ENCODE data around the gene B3GNT8. TPM values are rescaled to one million over a fixed set of nuclear protein-coding genes. Genes with fewer than 3 reads are reported as not detected.

The B3GNT8 gene
- total RNA-seq, 1 experiment from 2014 or later: 0.10 TPM

- peaks cover 10% of the 10 kb centered on the region for H3K27me3 ChIP-seq (ENCODE audit: control insufficient read depth, insufficient read depth, low read length)
- intact Hi-C loops (cut with micrococcal nuclease; ENCODE audit: unreplicated experiment) (loop anchor here (10.0 kb wide), 1 partner anchor 82 kb away; no protein-coding TSS in a partner anchor), in situ Hi-C loops (cut with HindIII; ENCODE audit: low pct_unique_long_range_greater_than_20kb, low sequenced_read_pairs) (no loop called here)
- H3K4me3 ChIP-seq (ENCODE audit: low read depth in 2 of 2, low read length in 2 of 2): no peak overlapping the region
- ChIA-PET CTCF (no interaction called here), POLR2A (no interaction called here)
- TF ChIP-seq TCF7L2 (IDR thresholded peaks at IDR 0.05; ENCODE audit: low read depth, low read length) (no peak), POLR2AphosphoS5 (IDR thresholded peaks at IDR 0.05; ENCODE audit: low read depth, low read length) (no peak), SIN3A (IDR thresholded peaks at IDR 0.05; ENCODE audit: borderline replicate concordance, insufficient read depth, low read depth, low read length) (no peak)
- TF ChIP-seq, protein P1, sequence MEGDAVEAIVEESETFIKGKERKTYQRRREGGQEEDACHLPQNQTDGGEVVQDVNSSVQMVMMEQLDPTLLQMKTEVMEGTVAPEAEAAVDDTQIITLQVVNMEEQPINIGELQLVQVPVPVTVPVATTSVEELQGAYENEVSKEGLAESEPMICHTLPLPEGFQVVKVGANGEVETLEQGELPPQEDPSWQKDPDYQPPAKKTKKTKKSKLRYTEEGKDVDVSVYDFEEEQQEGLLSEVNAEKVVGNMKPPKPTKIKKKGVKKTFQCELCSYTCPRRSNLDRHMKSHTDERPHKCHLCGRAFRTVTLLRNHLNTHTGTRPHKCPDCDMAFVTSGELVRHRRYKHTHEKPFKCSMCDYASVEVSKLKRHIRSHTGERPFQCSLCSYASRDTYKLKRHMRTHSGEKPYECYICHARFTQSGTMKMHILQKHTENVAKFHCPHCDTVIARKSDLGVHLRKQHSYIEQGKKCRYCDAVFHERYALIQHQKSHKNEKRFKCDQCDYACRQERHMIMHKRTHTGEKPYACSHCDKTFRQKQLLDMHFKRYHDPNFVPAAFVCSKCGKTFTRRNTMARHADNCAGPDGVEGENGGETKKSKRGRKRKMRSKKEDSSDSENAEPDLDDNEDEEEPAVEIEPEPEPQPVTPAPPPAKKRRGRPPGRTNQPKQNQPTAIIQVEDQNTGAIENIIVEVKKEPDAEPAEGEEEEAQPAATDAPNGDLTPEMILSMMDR (IDR thresholded peaks at IDR 0.05): no peak
- TF ChIP-seq, protein P2, sequence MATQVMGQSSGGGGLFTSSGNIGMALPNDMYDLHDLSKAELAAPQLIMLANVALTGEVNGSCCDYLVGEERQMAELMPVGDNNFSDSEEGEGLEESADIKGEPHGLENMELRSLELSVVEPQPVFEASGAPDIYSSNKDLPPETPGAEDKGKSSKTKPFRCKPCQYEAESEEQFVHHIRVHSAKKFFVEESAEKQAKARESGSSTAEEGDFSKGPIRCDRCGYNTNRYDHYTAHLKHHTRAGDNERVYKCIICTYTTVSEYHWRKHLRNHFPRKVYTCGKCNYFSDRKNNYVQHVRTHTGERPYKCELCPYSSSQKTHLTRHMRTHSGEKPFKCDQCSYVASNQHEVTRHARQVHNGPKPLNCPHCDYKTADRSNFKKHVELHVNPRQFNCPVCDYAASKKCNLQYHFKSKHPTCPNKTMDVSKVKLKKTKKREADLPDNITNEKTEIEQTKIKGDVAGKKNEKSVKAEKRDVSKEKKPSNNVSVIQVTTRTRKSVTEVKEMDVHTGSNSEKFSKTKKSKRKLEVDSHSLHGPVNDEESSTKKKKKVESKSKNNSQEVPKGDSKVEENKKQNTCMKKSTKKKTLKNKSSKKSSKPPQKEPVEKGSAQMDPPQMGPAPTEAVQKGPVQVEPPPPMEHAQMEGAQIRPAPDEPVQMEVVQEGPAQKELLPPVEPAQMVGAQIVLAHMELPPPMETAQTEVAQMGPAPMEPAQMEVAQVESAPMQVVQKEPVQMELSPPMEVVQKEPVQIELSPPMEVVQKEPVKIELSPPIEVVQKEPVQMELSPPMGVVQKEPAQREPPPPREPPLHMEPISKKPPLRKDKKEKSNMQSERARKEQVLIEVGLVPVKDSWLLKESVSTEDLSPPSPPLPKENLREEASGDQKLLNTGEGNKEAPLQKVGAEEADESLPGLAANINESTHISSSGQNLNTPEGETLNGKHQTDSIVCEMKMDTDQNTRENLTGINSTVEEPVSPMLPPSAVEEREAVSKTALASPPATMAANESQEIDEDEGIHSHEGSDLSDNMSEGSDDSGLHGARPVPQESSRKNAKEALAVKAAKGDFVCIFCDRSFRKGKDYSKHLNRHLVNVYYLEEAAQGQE (IDR thresholded peaks at IDR 0.05; ENCODE audit: insufficient read depth in 1 of 2, low read depth in 2 of 2, low read length in 1 of 2): no peak
- no peak for ATAC-seq
- BruUV-seq (replicated peaks): no TSS peak
- no peaks in the 10 kb centered on the region for H3K36me3 ChIP-seq (ENCODE audit: control insufficient read depth, insufficient read depth, low read length)
- DNase-seq (ENCODE audit: low read depth, low spot score): no peak
- no peaks in the 10 kb centered on the region for H3K4me1 ChIP-seq (ENCODE audit: control insufficient read depth, insufficient read depth, low read length)
- H3K27ac ChIP-seq (ENCODE audit: low read length): no peak overlapping the region
- no peaks in the 10 kb centered on the region for H3K9me3 ChIP-seq (ENCODE audit: control insufficient read depth, insufficient read depth, low read depth, low read length)
Observed at GRCh38 chr19:41462497-41462896, 35.3 kb upstream of the B3GNT8 start.

- Histone ChIP-seq H3K36me3 (ENCODE audit: control insufficient read depth, insufficient read depth, low read length) (no peaks in the 10 kb centered on the region), H3K4me3 (ENCODE audit: low read depth in 2 of 2, low read length in 2 of 2) (no peak overlapping the region), H3K27ac (ENCODE audit: low read length) (no peak overlapping the region), H3K4me1 (ENCODE audit: control insufficient read depth, insufficient read depth, low read length) (no peaks in the 10 kb centered on the region), H3K9me3 (ENCODE audit: control insufficient read depth, insufficient read depth, low read depth, low read length) (no peaks in the 10 kb centered on the region), H3K27me3 (ENCODE audit: control insufficient read depth, insufficient read depth, low read length) (peaks cover 3% of the 10 kb centered on the region; the same call in 1 of the 2 replicates)
- no peak for ATAC-seq
- TF ChIP-seq POLR2AphosphoS5 (IDR thresholded peaks at IDR 0.05; ENCODE audit: low read depth, low read length): no peak
- TF ChIP-seq, protein P1 (IDR thresholded peaks at IDR 0.05): no peak
- in situ Hi-C loops (cut with HindIII; ENCODE audit: low pct_unique_long_range_greater_than_20kb, low sequenced_read_pairs) (no loop called here), intact Hi-C loops (cut with micrococcal nuclease; ENCODE audit: unreplicated experiment) (no loop called here)
- ChIA-PET CTCF (no interaction called here), POLR2A (no interaction called here)
- no TSS peak for BruUV-seq (replicated peaks)
- no peak for DNase-seq (ENCODE audit: low read depth, low spot score)
Observed at GRCh38 chr19:41457241-41457640, 30.1 kb upstream of the B3GNT8 start.
